ENCODE results near the gene STYXL1.
"Not testable (repeated sequence)": the region's sequence is repeated elsewhere in the genome, so short reads cannot be mapped to it uniquely, and the experiment has no call there.

The STYXL1 gene

DNA sequence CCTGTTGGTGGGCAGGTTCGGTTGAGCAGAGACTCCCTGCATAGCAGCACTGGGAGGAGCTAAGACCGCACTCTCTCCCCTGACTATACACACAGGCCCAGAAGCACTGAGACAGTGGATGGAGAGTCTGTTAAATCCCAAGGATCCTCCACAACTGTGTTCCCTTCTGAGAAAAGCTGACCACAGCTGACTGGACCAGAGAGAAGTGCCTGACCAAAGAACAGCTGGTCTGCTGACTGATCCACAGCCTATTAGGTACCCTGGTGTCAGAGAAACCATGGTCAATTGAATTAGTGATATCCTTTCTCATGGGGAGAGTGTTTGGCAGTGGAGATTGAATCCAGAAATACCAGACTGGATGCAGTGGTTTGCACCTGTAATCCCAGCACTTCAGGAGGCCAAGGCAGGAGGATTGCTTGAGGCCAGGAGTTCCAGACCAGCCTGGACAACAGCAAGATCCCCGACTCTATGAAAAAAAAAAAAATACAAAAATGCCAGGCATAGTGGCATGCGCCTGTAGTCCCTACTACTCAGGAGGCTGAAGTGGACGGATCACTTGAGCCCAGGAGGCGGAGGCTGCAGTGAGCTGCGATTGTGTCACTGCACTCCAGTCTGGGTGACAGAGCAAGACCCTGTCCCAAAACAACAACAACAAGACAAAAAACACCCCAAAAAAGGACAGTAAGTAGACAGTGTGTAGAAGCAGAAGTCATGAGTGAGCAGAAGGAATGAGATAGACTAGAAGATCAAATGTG is 25.6 kb downstream of the STYXL1 start:
- DNase-seq, result no peak

DNA sequence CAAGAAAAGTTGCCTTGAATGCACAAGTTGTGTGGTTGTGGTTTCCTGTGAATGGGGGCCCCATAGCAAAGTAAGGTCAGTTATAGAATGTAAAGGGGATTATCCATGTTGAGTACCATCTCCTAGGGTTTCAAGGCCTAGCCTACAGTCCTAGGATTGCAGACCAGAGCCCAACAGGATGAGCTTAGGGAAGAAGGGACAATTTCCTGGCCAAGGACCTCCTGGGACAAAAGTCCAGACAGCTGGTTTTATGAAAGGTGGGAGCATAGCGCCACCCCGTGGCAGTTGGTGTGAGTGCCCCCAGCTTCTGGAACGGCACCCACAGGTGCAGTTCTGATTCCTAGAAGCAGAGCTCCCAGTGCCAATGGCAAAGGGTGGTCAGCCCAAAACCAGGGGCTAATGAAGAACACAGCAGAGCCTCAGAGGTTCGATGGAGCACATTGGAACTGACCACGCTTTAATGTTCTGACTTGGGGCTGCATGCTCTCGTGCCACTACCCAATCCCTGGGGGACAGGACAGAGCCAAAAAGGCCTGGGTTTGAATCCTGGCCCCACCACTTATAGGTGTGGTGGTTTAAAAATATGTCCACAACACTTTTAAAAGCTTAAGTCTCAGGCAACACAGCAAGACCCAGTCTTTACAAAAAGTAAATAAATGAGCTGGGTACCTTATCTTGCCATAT is 27.6 kb downstream of the STYXL1 start:
- peak; percentile 74 for DNase-seq

GRCh38 chr7:76018520-76018919 is 29.3 kb downstream of the STYXL1 start:
- not testable (repeated sequence) for DNase-seq

DNA sequence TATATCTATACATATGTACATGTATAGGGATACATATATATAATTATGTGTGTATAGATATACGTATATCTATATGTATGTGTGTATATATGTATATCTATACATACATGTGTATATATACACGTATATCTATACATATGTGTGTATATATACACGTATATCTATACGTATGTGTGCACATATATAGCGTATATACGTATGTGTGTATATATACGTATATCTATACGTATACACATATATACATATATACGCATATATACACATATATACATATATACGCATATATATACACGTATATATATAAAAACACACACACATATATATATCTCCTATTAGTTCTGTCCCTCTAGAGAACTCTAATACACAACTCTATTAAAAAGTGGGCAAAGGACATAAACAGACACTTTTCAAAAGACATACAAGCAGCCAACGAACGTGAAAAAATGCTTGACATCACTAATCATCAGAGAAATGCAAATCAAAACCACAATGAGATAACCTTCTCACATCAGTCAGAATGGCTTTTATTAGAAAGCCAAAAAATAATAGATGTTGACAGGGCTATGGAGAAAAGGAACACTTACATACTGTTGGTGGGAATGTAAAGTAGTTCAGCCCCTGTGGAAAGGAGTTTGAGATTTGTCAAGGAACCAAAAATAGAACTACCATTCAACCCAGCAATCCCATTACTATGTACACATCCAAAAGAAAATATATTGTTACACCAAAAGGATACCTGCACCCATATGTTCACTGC is 31.4 kb downstream of the STYXL1 start:
- no peak for DNase-seq

DNA sequence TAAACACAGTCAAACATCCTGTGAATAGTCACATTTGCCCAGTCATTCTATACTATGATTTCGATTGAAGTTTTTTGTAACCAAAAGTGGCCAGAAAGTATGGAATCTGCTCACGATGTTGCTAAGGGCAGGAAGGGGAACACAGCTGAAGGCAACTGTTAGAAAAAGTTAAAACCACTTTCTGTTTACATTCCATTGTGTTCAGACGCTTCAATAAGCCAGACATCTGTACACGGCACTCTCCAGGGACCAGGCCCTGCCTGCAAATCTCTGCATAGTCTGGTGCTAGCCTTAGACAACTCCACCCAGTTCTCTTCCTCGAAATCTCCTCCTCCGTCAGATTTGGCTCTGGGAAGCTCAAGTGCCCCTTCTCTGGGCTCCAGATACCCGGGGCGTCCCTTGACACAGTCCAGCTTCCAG is 36.3 kb downstream of the STYXL1 start:
- no peak for DNase-seq

DNA sequence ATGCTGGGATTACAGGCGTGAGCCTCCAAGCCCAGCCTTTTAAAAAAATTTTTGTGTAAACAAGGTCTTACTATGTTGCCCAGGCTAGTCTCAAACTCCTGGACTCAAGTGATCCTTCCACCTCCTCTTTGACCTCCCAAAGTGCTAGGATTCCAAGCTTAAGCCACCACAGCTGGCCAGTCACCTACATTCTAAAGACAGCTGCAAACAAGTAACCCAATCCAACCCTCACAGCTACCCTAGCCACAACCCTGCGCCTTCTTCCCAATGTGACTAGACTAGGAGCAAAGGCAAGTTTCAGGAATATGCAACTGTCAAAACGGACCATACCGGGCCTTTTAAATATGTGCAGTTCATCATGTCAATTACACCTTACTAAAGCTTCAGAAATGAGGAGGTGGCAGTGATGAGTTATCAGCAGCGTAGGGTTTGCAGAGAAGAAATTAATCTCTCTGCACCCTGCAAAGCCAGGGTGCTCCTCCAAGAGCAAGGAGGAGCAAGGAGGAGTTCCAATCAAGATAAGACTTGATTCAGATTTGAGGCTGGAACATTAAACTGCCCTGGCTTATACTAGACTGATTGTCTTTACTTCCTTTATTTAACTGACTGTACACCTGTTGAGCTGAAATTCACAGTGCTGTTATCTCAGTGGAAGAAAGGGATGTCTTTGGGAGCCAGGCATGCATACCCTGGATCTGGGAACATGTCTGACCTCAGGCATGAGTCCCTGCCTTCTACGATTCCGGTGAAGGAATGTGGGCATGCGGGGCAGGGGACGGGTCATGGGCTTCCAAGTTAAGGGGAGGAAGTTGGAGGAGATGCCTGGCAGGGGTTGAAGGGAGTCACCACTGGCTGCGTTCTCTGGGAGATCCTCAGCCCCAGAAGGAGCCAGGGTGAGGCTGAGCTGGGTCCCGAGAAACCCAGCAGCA is 37.9 kb downstream of the STYXL1 start:
- no peak for DNase-seq

DNA sequence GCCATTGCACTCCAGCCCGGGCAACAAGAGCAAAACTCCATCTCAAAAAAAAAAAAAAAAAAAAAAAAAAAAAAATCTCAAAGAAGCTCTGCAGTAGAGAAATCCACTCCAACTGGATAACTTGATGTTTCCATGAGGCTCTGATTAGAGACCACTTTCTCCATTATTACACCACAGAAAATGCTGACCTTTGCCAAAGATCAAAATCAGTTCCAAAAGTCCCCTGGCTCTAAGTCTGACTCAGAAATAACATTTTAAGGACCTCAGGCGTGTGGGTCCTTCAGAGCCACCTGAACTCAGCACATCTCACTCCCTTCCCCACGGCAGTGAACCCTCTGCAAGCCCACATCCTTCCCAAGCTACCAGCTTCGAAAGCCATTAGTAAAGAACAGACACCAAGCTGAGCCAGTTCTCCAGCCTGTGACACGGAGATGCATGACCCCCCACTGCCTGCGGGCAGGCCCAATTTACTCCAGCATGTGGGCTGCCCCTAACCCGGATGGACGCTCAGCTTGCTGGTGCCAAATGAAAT is 39.6 kb downstream of the STYXL1 start:
- DNase-seq, result no peak

DNA sequence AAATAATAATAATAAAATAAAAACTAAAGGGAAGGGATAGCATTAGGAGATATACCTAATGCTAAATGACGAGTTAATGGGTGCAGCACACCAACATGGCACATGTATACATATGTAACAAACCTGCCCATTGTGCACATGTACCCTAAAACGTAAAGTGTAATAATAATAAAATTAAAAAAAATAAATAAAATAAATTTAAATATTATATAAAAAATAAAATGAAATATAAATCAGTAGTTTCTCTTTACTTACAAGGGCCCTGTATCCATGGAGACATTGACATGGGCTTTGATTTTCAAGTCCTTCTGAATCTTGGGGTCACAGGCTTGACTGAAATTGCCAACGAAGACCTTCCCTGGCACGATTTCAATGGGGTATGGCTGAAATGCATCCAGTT is 42.8 kb downstream of the STYXL1 start:
- DNase-seq, result not testable (repeated sequence)

DNA sequence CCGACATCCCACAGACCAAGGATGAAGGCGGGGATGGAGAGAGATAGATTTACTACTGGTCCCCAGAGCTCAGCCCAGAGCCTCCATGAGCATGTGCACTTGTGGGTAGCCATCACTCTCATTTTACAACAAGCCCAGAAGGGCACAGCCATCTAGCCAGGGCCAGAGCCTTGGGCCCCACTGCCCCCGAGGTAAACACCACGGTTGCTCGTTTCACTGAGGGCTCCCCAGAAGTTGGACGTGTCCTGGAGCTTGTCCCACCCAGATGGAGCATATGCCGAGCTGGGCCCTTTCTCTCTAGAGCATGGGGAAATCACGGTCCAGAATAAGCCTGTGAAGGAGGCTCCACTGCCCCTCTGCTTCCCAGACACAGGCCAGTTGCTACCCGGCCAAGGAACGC is 44.4 kb downstream of the STYXL1 start:
- no peak for DNase-seq

DNA sequence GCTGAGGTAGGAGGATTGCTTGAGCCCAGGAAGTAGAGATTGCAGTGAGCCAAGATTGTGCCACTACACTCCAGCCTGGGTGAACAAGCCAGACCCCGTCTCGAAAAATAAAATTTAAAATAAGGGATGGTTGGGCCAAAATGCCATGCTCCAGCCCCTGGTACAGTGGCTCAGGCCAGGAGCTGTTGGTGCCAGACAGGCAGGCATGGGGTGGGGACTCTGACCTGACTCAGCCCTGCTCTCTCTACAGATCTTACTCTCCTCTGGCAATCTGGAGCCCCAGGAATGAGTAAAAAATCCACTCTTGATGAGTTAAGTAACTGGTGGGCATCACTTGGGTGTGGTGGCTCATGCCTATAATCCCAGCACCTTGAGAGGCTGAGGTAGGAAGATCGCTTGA is 45.0 kb downstream of the STYXL1 start:
- no peak for DNase-seq

DNA sequence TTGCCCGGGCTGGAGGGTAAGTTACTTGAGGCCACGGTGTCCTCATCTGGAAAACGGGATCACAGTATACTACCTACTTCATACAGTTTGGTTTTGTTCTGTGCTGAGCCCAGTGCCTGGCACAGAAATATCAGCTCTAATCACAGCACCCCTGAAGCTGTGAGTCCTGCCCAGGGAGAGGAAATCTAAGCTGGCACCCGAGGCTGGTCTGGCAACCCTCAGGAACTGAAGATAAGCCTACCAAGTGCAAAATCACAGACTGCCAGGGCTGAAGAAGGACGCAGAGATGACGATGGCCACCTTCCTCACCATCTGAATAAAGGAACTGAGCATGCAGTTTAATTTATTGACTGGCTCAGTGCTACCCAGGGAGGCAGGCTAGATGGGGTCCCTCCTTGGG is 45.7 kb downstream of the STYXL1 start:
- no peak for DNase-seq

GRCh38 chr7:76000566-76000965 is 47.2 kb downstream of the STYXL1 start:
- no peak for DNase-seq

GRCh38 chr7:75998038-75998437 is 49.8 kb downstream of the STYXL1 start:
- no peak for DNase-seq

DNA sequence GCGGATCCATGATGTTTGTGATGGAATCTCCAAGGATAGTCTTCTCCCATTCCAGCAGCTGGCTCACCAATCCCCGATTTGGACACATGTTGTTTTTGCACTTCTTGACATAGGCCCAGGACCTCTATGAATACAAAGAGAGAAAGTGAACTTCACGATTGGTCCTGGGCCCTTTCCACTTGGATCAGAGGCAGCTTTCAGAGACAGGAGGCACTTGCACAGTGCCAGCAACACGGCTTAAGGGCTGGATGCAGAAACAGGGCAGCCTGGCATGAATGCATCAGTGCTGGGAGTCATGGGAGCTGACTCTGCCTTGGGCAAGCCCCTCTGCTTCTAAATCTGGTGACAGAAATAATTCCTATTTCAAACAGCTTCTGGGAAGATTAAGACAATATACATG is 51.3 kb downstream of the STYXL1 start:
- DNase-seq, result no peak

GRCh38 chr7:75995996-75996395 is 51.8 kb downstream of the STYXL1 start:
- DNase-seq, result no peak

DNA sequence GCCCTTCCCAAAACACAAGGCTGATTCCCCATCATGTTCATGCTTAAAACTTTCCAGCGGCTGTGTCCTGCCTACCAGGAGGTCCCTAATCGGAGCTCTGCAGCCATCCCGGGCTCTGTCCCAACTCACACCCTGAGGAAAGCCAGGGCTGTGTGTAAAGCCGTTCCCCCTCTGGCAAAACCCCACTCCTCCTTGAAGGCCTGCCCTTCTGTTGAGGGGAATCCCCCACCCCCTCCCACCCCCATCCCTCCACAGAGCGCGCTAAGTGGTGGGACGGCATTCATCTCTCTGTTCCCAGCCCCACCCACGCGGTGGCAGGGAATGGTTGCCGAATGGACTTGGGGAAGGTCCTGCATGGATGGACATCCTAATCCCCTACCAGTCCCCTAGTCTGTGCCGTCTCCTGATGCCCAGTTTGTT is 52.7 kb downstream of the STYXL1 start:
- no peak for DNase-seq

DNA sequence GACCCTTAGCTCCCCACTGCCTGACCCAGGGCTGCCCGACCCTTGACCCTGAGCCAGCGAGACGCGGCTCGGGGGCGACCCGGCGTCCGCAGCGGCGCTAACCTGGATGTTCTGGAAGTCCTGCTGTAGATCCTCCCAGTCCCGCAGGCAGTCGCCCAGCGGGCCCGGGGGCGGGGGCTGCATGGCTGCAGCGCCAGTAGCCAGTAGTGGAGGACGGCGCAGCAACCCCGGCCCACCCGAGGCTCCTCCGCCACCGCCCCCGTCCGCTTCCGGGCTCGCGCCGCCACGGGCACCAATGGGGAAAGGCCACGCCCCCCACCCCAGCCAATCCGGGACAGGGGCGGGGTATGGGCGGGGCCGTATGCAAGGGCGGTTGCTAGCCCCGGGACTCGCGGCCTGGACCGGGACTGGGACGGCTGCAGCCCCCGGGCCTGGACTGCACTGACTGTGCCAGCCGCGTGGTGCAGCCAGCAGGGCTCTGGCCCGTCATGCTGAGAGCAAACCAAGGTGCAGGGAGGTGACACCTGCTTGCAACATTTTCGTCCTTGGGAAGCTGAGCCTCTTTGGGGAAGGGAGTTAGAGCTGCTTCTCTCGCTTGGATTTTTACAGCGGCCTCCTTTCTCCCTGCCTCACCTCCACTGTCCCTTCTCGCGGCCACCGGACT is 53.3 kb downstream of the STYXL1 start, which contains the start of gene TMEM120A:
Gene TMEM120A, minus strand, starts transcription at position 208 of the 664 bp plus-strand sequence. Its CDS starts 25 bp downstream, at position 183.
- DNase-seq, result peak; percentile 88

- DNase-seq, result no peak
These were observed 54.0 kb downstream of the STYXL1 start for GRCh38 chr7:75993689-75994387.

DNA sequence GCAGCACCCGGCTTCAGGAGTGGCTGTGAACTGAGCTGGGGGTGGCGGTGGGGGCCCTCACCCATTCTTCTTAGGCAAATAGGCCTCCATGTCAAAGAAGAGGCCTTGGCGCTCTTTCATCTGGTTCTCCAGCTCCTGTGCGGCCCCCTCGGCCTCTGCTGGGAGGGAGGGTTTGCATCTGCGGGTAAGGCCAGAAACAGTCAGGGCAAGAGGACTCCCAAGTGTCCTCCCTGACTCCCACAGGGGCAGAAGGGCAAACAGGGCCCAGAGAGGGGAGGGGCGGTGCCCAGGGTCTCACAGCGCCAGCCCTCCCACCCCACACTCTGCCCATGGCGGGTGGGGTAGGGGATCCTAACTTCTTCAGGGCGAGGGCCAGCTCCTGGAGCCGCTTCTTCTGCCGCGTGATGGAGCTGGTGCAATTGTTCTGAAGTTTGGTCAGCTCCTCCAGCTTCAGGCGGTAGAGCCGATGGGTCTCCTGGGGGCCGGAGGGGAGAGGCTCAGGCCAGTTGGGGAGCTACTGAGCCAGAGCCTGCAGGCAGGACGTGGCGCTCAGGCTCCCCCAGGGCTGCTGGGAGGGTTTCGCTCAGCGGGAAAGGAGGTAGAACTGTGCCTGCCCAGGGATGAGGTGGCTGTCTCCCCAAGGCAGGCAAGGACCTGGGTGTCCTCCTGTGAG is 55.6 kb downstream of the STYXL1 start:
- DNase-seq, result no peak

DNA sequence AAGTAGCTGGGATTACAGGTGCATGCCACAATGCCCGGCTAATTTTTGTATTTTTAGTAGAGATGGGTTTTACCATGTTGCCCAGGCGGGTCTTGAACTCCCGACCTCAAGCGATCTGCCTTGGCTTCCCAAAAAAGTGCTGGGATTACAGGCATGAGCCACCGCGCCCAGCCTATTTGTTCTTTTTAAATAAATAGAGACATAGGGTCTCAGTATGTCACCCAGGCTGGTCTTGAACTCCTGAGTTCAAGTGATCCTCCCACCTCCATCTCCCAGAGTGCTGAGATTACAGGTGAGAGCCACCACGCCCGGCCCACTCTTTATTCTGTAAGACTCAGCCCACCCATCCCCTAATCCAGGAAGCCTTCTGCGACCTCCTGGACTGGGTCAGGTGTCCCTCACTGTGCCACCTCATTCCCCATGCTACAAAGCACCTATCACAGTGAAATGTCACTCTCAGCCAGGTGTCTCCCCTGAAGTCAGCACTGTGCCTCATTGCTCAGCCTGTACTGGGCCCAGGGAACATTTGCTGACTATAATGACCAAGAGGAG is 56.2 kb downstream of the STYXL1 start:
- no peak for DNase-seq
